PC-9 (cell line): ENCODE data around the gene KDM4B.

Experiments used
- CTCF ChIP-seq: fragments of 200-600 bp; sonication (generic); conservative IDR thresholded peaks from 2 replicates; pipeline ENCODE4 v1.6.1; 2017; ENCODE audit warnings: mixed run types, antibody characterized with exemption, mild to moderate bottlenecking, moderate library complexity
- EZH2 ChIP-seq: fragments of 200-600 bp; sonication (generic); IDR thresholded peaks from 2 replicates; pipeline ENCODE4 v1.8.0; 2017; ENCODE audit warnings: antibody characterized with exemption, low read depth

- TF ChIP-seq CTCF (no peak), EZH2 (no peak)
These were observed 19.9 kb downstream of the KDM4B start for GRCh38 chr19:4988770-4989251.
